ENCODE measurements around the gene CXXC1.

DNA sequence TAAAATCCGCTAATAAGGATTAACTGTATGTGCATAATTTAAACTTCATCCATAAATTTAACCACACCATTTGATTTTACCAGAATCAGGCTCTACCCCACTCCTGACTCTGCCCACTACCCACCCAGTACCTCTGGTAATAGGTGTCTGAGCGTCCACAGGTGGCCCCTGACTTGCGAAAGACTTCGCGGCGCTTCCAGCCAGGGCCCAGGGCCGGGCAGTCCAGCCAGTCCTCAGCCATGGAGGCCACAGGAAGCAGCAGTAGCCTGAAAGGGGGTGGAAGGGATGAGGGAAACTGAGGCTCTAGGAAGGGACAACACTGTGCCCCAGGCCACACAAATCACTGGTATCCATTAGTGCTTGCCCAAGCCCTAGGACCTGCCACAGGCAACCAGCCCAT lies 7.7 kb downstream of the CXXC1 start:
- no peak for TF ChIP-seq TCF12 (IDR thresholded peaks at IDR 0.05; ENCODE audit: low read depth)
- no peak for TF ChIP-seq EP300 (IDR thresholded peaks at IDR 0.05; ENCODE audit: borderline replicate concordance)
- no peak for TF ChIP-seq TAF1 (IDR thresholded peaks at IDR 0.05; ENCODE audit: low read depth)
- TF ChIP-seq EGR1 (IDR thresholded peaks at IDR 0.05): no peak
- TF ChIP-seq, protein P1, sequence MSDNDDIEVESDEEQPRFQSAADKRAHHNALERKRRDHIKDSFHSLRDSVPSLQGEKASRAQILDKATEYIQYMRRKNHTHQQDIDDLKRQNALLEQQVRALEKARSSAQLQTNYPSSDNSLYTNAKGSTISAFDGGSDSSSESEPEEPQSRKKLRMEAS (IDR thresholded peaks at IDR 0.05): no peak
- no peak for TF ChIP-seq TEAD4 (IDR thresholded peaks at IDR 0.05)
- TF ChIP-seq RAD21 (IDR thresholded peaks at IDR 0.05; ENCODE audit: low read depth): no peak
- no peak for TF ChIP-seq FOXM1 (IDR thresholded peaks at IDR 0.05; ENCODE audit: borderline replicate concordance, low read depth)
- TF ChIP-seq, protein P2, sequence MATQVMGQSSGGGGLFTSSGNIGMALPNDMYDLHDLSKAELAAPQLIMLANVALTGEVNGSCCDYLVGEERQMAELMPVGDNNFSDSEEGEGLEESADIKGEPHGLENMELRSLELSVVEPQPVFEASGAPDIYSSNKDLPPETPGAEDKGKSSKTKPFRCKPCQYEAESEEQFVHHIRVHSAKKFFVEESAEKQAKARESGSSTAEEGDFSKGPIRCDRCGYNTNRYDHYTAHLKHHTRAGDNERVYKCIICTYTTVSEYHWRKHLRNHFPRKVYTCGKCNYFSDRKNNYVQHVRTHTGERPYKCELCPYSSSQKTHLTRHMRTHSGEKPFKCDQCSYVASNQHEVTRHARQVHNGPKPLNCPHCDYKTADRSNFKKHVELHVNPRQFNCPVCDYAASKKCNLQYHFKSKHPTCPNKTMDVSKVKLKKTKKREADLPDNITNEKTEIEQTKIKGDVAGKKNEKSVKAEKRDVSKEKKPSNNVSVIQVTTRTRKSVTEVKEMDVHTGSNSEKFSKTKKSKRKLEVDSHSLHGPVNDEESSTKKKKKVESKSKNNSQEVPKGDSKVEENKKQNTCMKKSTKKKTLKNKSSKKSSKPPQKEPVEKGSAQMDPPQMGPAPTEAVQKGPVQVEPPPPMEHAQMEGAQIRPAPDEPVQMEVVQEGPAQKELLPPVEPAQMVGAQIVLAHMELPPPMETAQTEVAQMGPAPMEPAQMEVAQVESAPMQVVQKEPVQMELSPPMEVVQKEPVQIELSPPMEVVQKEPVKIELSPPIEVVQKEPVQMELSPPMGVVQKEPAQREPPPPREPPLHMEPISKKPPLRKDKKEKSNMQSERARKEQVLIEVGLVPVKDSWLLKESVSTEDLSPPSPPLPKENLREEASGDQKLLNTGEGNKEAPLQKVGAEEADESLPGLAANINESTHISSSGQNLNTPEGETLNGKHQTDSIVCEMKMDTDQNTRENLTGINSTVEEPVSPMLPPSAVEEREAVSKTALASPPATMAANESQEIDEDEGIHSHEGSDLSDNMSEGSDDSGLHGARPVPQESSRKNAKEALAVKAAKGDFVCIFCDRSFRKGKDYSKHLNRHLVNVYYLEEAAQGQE (IDR thresholded peaks at IDR 0.05; ENCODE audit: low read depth): no peak
- no peak for TF ChIP-seq CEBPB (IDR thresholded peaks at IDR 0.05)
- TF ChIP-seq YY1 (IDR thresholded peaks at IDR 0.05; ENCODE audit: low read depth): no peak
- TF ChIP-seq, protein P3, sequence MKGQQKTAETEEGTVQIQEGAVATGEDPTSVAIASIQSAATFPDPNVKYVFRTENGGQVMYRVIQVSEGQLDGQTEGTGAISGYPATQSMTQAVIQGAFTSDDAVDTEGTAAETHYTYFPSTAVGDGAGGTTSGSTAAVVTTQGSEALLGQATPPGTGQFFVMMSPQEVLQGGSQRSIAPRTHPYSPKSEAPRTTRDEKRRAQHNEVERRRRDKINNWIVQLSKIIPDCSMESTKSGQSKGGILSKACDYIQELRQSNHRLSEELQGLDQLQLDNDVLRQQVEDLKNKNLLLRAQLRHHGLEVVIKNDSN (IDR thresholded peaks at IDR 0.05): no peak

All from Ishikawa (cell line).